Activated CD4-positive, alpha-beta memory T cell treated with anti-CD3 and anti-CD28 coated beads, Interleukin-2, amount 10 ng/mL, durations not matched to agents 7 days and 5 days (primary cell): ENCODE measurements around the gene SLC4A4. TPM values are rescaled to one million over a fixed set of nuclear protein-coding genes. Genes with fewer than 3 reads are reported as not detected.

Experiments used
- CTCF ChIA-PET: fragments of 350-600 bp; sonication (Branson Sonifier 250); formaldehyde crosslinking; loops from one replicate; lab custom pipeline; 2021; ENCODE audit warnings: antibody characterized with exemption, inconsistent platforms; lab: Charles Lee
- POLR2A ChIA-PET: fragments of 350-600 bp; sonication (Branson Sonifier 250); formaldehyde crosslinking; loops from one replicate; lab custom pipeline; 2021; ENCODE audit warnings: antibody characterized with exemption; lab: Charles Lee
- DNase-seq: peaks from one replicate; pipeline ENCODE4 v3.0.0-alpha.2; 2020
- H3K27ac Mint-ChIP-seq: one replicate; pipeline ENCODE4 v1.8.0; 2021; ENCODE audit warnings: mild to moderate bottlenecking, mixed read lengths
- H3K27me3 Mint-ChIP-seq: one replicate; pipeline ENCODE4 v1.8.0; 2021; ENCODE audit warnings: mixed read lengths
- H3K36me3 Mint-ChIP-seq: one replicate; pipeline ENCODE4 v1.8.0; 2021; ENCODE audit warnings: low read depth, mixed read lengths
- H3K4me1 Mint-ChIP-seq: one replicate; pipeline ENCODE4 v1.8.0; 2021; ENCODE audit warnings: mixed read lengths
- H3K4me3 Mint-ChIP-seq: one replicate; pipeline ENCODE4 v1.8.0; 2021; ENCODE audit warnings: mild to moderate bottlenecking, mixed read lengths
- H3K9me3 Mint-ChIP-seq: one replicate; pipeline ENCODE4 v1.8.0; 2021; ENCODE audit warnings: mixed read lengths
- total RNA-seq, 2 experiments: library from RNA; stranded (reverse); gene quantifications; one replicate each; pipeline ENCODE4 v1.2.3, GENCODE V29; 2021

SLC4A4 gene
- total RNA-seq, 2 experiments from 2014 or later, result 2.3 to 3.1 TPM

DNA sequence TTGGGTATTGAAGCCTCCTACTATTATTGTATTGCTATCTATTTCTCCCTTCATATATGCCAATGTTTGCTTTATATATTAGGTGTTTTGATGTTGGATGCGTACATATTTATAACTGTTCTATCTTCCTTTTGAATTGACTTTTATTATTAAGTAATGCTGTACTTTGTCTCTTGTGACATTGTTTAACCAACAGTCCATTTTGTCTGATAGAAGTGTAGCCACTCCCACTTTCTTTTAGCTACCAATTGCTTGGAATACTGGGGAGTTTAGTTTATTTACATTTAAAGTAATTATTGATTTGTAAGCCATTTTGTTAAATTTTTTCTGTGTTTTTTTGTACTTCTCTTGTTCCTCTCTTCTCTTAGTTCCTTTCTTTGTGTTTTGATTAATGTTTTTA, 249.2 kb downstream of the SLC4A4 start:
- Mint-ChIP-seq H3K36me3 (no peaks in the 10 kb centered on the region), H3K4me3 (no peak overlapping the region), H3K4me1 (no peaks in the 10 kb centered on the region), H3K27ac (no peak overlapping the region), H3K9me3 (no peaks in the 10 kb centered on the region), H3K27me3 (peaks cover 1% of the 10 kb centered on the region)
- no peak for DNase-seq
- POLR2A ChIA-PET, result no interaction called here
- CTCF ChIA-PET, result no interaction called here

GRCh38 chr4:71592793-71593192, 254.0 kb downstream of the SLC4A4 start:
- POLR2A ChIA-PET, result no interaction called here

GRCh38 chr4:71593311-71593710, 254.5 kb downstream of the SLC4A4 start:
- ChIA-PET POLR2A (no interaction called here), CTCF (no interaction called here)
- Mint-ChIP-seq H3K4me1 (no peaks in the 10 kb centered on the region), H3K9me3 (no peaks in the 10 kb centered on the region), H3K4me3 (no peak overlapping the region), H3K36me3 (no peaks in the 10 kb centered on the region), H3K27me3 (peaks cover 3% of the 10 kb centered on the region), H3K27ac (no peak overlapping the region)
- DNase-seq, result no peak

More at GRCh38 chr4:71592793-71593192, 254.0 kb downstream of the SLC4A4 start:
- no peak overlapping the region for H3K27ac Mint-ChIP-seq
- CTCF ChIA-PET, result no interaction called here
- H3K36me3 Mint-ChIP-seq, result no peaks in the 10 kb centered on the region
- H3K4me3 Mint-ChIP-seq, result no peak overlapping the region
- H3K4me1 Mint-ChIP-seq, result no peaks in the 10 kb centered on the region
- peaks cover 1% of the 10 kb centered on the region for H3K27me3 Mint-ChIP-seq
- H3K9me3 Mint-ChIP-seq, result no peaks in the 10 kb centered on the region
- DNase-seq, result no peak

- H3K4me1 Mint-ChIP-seq, result no peaks in the 10 kb centered on the region
- no peak overlapping the region for H3K4me3 Mint-ChIP-seq
- no peak for DNase-seq
- ChIA-PET CTCF (no interaction called here), POLR2A (no interaction called here)
- H3K27ac Mint-ChIP-seq, result no peak overlapping the region
- peaks cover 4% of the 10 kb centered on the region for H3K27me3 Mint-ChIP-seq
- H3K9me3 Mint-ChIP-seq, result no peaks in the 10 kb centered on the region
- no peaks in the 10 kb centered on the region for H3K36me3 Mint-ChIP-seq
Observed at GRCh38 chr4:71595576-71596108, 256.8 kb downstream of the SLC4A4 start.

- H3K9me3 Mint-ChIP-seq, result no peaks in the 10 kb centered on the region
- ChIA-PET POLR2A (no interaction called here), CTCF (no interaction called here)
- H3K27ac Mint-ChIP-seq, result no peak overlapping the region
- H3K27me3 Mint-ChIP-seq, result peaks cover 3% of the 10 kb centered on the region
- DNase-seq, result no peak
- no peak overlapping the region for H3K4me3 Mint-ChIP-seq
- H3K36me3 Mint-ChIP-seq, result no peaks in the 10 kb centered on the region
- H3K4me1 Mint-ChIP-seq, result no peaks in the 10 kb centered on the region
Observed at GRCh38 chr4:71599578-71599977, 260.8 kb downstream of the SLC4A4 start.

GRCh38 chr4:71602289-71602900, 263.6 kb downstream of the SLC4A4 start:
- Mint-ChIP-seq H3K9me3 (peaks cover 4% of the 10 kb centered on the region), H3K27me3 (peaks cover 3% of the 10 kb centered on the region), H3K36me3 (no peaks in the 10 kb centered on the region), H3K4me3 (no peak overlapping the region), H3K27ac (no peak overlapping the region), H3K4me1 (no peaks in the 10 kb centered on the region)
- no peak for DNase-seq
- ChIA-PET POLR2A (no interaction called here), CTCF (no interaction called here)

- CTCF ChIA-PET, result no interaction called here
- Mint-ChIP-seq H3K27ac (no peak overlapping the region), H3K4me3 (no peak overlapping the region), H3K9me3 (peaks cover 7% of the 10 kb centered on the region), H3K4me1 (no peaks in the 10 kb centered on the region), H3K27me3 (no peaks in the 10 kb centered on the region), H3K36me3 (no peaks in the 10 kb centered on the region)
- POLR2A ChIA-PET, result no interaction called here
- DNase-seq, result no peak
Observed at GRCh38 chr4:71604785-71605184, 266.0 kb downstream of the SLC4A4 start.

- ChIA-PET POLR2A (no interaction called here), CTCF (no interaction called here)
- H3K4me1 Mint-ChIP-seq, result no peaks in the 10 kb centered on the region
- DNase-seq, result no peak
- no peak overlapping the region for H3K27ac Mint-ChIP-seq
- no peaks in the 10 kb centered on the region for H3K27me3 Mint-ChIP-seq
- no peak overlapping the region for H3K4me3 Mint-ChIP-seq
- no peaks in the 10 kb centered on the region for H3K36me3 Mint-ChIP-seq
- peaks cover 7% of the 10 kb centered on the region for H3K9me3 Mint-ChIP-seq
Observed at GRCh38 chr4:71607109-71607508, 268.3 kb downstream of the SLC4A4 start.

DNA sequence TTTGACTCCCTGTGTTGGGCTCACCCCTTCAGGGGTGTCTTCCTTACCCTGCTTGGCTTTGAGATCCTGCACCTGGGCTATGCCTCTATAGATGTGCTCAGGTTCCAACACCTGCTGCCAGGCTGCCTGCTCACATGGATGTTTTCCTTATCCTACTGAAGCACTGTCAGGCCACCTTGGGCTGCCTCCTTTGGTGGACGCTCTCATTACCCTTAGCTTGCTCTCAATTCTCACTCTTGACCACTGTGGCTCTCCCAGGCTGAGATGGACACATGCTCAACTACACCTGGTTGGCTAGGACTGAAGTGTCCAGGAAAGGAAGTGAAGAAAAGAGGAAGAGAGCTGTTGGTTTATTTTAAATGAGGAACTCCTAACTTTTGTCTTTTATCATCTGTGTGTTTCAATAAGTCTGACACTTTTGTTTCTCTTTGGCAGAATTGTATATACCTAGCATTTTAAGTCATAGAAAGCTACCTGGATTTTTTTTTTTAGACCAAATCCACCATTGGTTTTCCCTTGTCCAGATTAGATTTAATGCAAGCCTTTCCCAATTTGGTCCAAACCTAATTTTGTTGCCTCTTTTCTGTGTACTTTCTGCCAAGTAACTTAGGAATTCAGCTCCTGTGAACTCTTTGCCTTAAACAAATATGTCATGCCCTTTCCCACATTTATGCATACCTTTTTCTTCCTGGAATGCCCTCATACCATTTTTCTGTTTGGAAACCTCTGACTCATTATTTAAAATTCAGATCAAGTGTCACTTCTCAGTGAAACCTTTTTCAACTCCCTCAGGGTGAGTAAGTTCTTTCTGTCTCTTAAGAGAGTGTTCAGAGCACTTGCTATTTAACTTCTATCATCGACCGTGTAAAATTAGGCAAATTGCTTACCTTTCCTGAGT, 269.2 kb downstream of the SLC4A4 start:
- no peaks in the 10 kb centered on the region for H3K27me3 Mint-ChIP-seq
- no peaks in the 10 kb centered on the region for H3K36me3 Mint-ChIP-seq
- peaks cover 7% of the 10 kb centered on the region for H3K9me3 Mint-ChIP-seq
- H3K27ac Mint-ChIP-seq, result no peak overlapping the region
- no peak overlapping the region for H3K4me3 Mint-ChIP-seq
- DNase-seq, result no peak
- ChIA-PET POLR2A (no interaction called here), CTCF (no interaction called here)
- no peaks in the 10 kb centered on the region for H3K4me1 Mint-ChIP-seq

DNA sequence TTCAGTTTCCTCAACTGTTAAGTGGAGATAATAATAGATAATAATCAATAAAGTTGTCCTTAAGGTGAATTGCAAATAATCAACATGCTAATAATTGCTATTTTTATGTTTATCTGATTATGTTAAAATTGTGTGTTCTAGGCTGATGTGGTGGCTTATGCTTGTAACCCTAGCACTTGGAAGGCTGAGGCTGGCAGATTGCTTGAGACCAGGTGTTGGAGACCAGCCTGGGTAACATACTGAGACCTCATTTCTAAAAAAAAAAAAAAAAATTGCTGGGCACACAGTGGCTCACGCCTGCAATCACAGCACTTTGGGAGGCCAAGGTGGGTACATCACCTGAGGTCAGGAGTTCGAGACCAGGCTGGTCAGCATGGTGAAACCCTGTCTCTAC, 269.9 kb downstream of the SLC4A4 start:
- Mint-ChIP-seq H3K4me3 (no peak overlapping the region), H3K36me3 (no peaks in the 10 kb centered on the region), H3K27ac (no peak overlapping the region), H3K4me1 (no peaks in the 10 kb centered on the region), H3K9me3 (peaks cover 7% of the 10 kb centered on the region), H3K27me3 (no peaks in the 10 kb centered on the region)
- POLR2A ChIA-PET, result no interaction called here
- DNase-seq, result no peak
- CTCF ChIA-PET, result no interaction called here

- H3K9me3 Mint-ChIP-seq, result peaks cover 7% of the 10 kb centered on the region
- H3K4me1 Mint-ChIP-seq, result no peaks in the 10 kb centered on the region
Observed at GRCh38 chr4:71609167-71609566, 270.3 kb downstream of the SLC4A4 start.

GRCh38 chr4:71609651-71610050, 270.8 kb downstream of the SLC4A4 start:
- DNase-seq, result no peak
- no peaks in the 10 kb centered on the region for H3K36me3 Mint-ChIP-seq
- POLR2A ChIA-PET, result no interaction called here
- H3K4me3 Mint-ChIP-seq, result no peak overlapping the region
- no peaks in the 10 kb centered on the region for H3K27me3 Mint-ChIP-seq
- no peak overlapping the region for H3K27ac Mint-ChIP-seq
- H3K4me1 Mint-ChIP-seq, result no peaks in the 10 kb centered on the region
- CTCF ChIA-PET, result no interaction called here
- H3K9me3 Mint-ChIP-seq, result peaks cover 7% of the 10 kb centered on the region

More at GRCh38 chr4:71609167-71609566, 270.3 kb downstream of the SLC4A4 start:
- Mint-ChIP-seq H3K36me3 (no peaks in the 10 kb centered on the region), H3K27me3 (no peaks in the 10 kb centered on the region), H3K27ac (no peak overlapping the region), H3K4me3 (no peak overlapping the region)
- POLR2A ChIA-PET, result no interaction called here
- DNase-seq, result no peak
- CTCF ChIA-PET, result no interaction called here

GRCh38 chr4:71614621-71615020, 275.8 kb downstream of the SLC4A4 start:
- H3K4me3 Mint-ChIP-seq, result no peak overlapping the region
- ChIA-PET POLR2A (no interaction called here), CTCF (no interaction called here)

More at GRCh38 chr4:71614621-71615020, 275.8 kb downstream of the SLC4A4 start:
- no peaks in the 10 kb centered on the region for H3K36me3 Mint-ChIP-seq
- H3K4me1 Mint-ChIP-seq, result no peaks in the 10 kb centered on the region
- DNase-seq, result no peak
- no peaks in the 10 kb centered on the region for H3K27me3 Mint-ChIP-seq
- H3K9me3 Mint-ChIP-seq, result no peaks in the 10 kb centered on the region
- H3K27ac Mint-ChIP-seq, result no peak overlapping the region
